WTC11 (cell line): ENCODE measurements around the gene TIMM13. TPM values are rescaled to one million over a fixed set of nuclear protein-coding genes. Genes with fewer than 3 reads are reported as not detected.

Experiments
- CBFB ChIP-seq: sonication (generic); formaldehyde crosslinking; IDR thresholded peaks from 2 replicates; pipeline ENCODE4 v1.8.1; 2022; ENCODE audit warnings: mild to moderate bottlenecking, low read depth, missing genetic modification reagents
- CREM ChIP-seq: sonication (generic); formaldehyde crosslinking; IDR thresholded peaks from 2 replicates; pipeline ENCODE4 v1.8.1; 2022; ENCODE audit warnings: mild to moderate bottlenecking, missing genetic modification reagents, moderate library complexity
- GABPB1 ChIP-seq: sonication (generic); formaldehyde crosslinking; IDR thresholded peaks from 2 replicates; pipeline ENCODE4 v1.8.1; 2023; ENCODE audit warnings: mild to moderate bottlenecking, missing genetic modification reagents
- KAT7 ChIP-seq: sonication (generic); formaldehyde crosslinking; IDR thresholded peaks from 2 replicates; pipeline ENCODE4 v1.8.1; 2023; ENCODE audit warnings: missing genetic modification reagents, mild to moderate bottlenecking, borderline replicate concordance
- MXD4 ChIP-seq: fragments of 250-450 bp; sonication (Bioruptor Pico); IDR thresholded peaks from 2 replicates; pipeline ENCODE4 v1.8.0; 2021; ENCODE audit warnings: mild to moderate bottlenecking, moderate library complexity, borderline replicate concordance
- NFATC4 ChIP-seq: fragments of 250-450 bp; sonication (Bioruptor Pico); IDR thresholded peaks from 2 replicates; pipeline ENCODE4 v1.9.0; 2021; ENCODE audit warnings: mild to moderate bottlenecking
- NR1H2 ChIP-seq: sonication (generic); formaldehyde crosslinking; IDR thresholded peaks from 2 replicates; pipeline ENCODE4 v1.9.0; 2021; ENCODE audit warnings: mild to moderate bottlenecking, moderate library complexity, missing genetic modification reagents
- NR2C2 ChIP-seq: sonication (generic); formaldehyde crosslinking; IDR thresholded peaks from 2 replicates; pipeline ENCODE4 v1.8.0; 2022; ENCODE audit warnings: mild to moderate bottlenecking, missing genetic modification reagents
- PRRX2 ChIP-seq: fragments of 250-450 bp; sonication (Bioruptor Pico); IDR thresholded peaks from 2 replicates; pipeline ENCODE4 v1.8.0; 2021; ENCODE audit warnings: mild to moderate bottlenecking
- RORB ChIP-seq: fragments of 250-450 bp; sonication (Bioruptor Pico); IDR thresholded peaks from 2 replicates; pipeline ENCODE4 v1.9.0; 2021; ENCODE audit warnings: mild to moderate bottlenecking
- SMAD3 ChIP-seq: sonication (generic); formaldehyde crosslinking; IDR thresholded peaks from 2 replicates; pipeline ENCODE4 v1.8.0; 2022; ENCODE audit warnings: missing genetic modification reagents, mild to moderate bottlenecking, borderline replicate concordance
- SMAD4 ChIP-seq: sonication (generic); formaldehyde crosslinking; IDR thresholded peaks from 2 replicates; pipeline ENCODE4 v1.8.0; 2022; ENCODE audit warnings: mild to moderate bottlenecking, missing genetic modification reagents
- TP53 ChIP-seq: sonication (generic); formaldehyde crosslinking; IDR thresholded peaks from 2 replicates; pipeline ENCODE4 v1.8.1; 2023; ENCODE audit warnings: mild to moderate bottlenecking, missing genetic modification reagents
- ZBTB21 ChIP-seq: sonication (generic); formaldehyde crosslinking; IDR thresholded peaks from 2 replicates; pipeline ENCODE4 v1.8.1; 2023; ENCODE audit warnings: mild to moderate bottlenecking, missing genetic modification reagents, borderline replicate concordance
- ZNF121 ChIP-seq: sonication (generic); formaldehyde crosslinking; IDR thresholded peaks from 2 replicates; pipeline ENCODE4 v1.8.0; 2023; ENCODE audit warnings: missing genetic modification reagents
- ZNF138 ChIP-seq: sonication (generic); formaldehyde crosslinking; conservative IDR thresholded peaks from 2 replicates; pipeline ENCODE4 v1.8.1; 2022; ENCODE audit warnings: mild to moderate bottlenecking, moderate library complexity, missing genetic modification reagents
- ZNF219 ChIP-seq: sonication (generic); formaldehyde crosslinking; IDR thresholded peaks from 2 replicates; pipeline ENCODE4 v1.8.0; 2023; ENCODE audit warnings: missing genetic modification reagents, mild to moderate bottlenecking, borderline replicate concordance
- ZNF416 ChIP-seq: fragments of 250-450 bp; sonication (Bioruptor Pico); IDR thresholded peaks from 2 replicates; pipeline ENCODE4 v1.9.0; 2021; ENCODE audit warnings: mild to moderate bottlenecking, inconsistent platforms
- ZNF423 ChIP-seq: fragments of 250-450 bp; sonication (Bioruptor Pico); IDR thresholded peaks from 2 replicates; pipeline ENCODE4 v2.1.2; 2022; ENCODE audit warnings: mild to moderate bottlenecking, moderate library complexity
- total RNA-seq: library from RNA; stranded (reverse); gene quantifications from 3 replicates; pipeline ENCODE4 v1.2.3, GENCODE V29; 2021
- TF ChIP-seq, protein P1 (sequence below): sonication (generic); formaldehyde crosslinking; IDR thresholded peaks from 2 replicates; pipeline ENCODE4 v1.8.0; 2023; ENCODE audit warnings: mild to moderate bottlenecking, missing genetic modification reagents
- TF ChIP-seq, protein P2 (sequence below): sonication (generic); formaldehyde crosslinking; IDR thresholded peaks from 2 replicates; pipeline ENCODE4 v1.8.0; 2022; ENCODE audit warnings: mild to moderate bottlenecking, missing genetic modification reagents
- TF ChIP-seq, protein P3 (sequence below): sonication (generic); formaldehyde crosslinking; IDR thresholded peaks from 2 replicates; pipeline ENCODE4 v1.8.1; 2022; ENCODE audit warnings: low read depth, missing genetic modification reagents, borderline replicate concordance
- TF ChIP-seq, protein P4 (sequence below): sonication (generic); formaldehyde crosslinking; IDR thresholded peaks from 2 replicates; pipeline ENCODE4 v1.8.1; 2022; ENCODE audit warnings: missing genetic modification reagents, borderline replicate concordance
- TF ChIP-seq, protein P5 (sequence below): sonication (generic); formaldehyde crosslinking; IDR thresholded peaks from 2 replicates; pipeline ENCODE4 v1.8.1; 2022; ENCODE audit warnings: mild to moderate bottlenecking, missing genetic modification reagents, moderate library complexity, borderline replicate concordance
- TF ChIP-seq, protein P6 (sequence below): sonication (generic); formaldehyde crosslinking; IDR thresholded peaks from 2 replicates; pipeline ENCODE4 v1.8.0; 2023; ENCODE audit warnings: missing genetic modification reagents
- TF ChIP-seq, protein P7 (sequence below): fragments of 250-450 bp; sonication (Bioruptor Pico); IDR thresholded peaks from 2 replicates; pipeline ENCODE4 v1.8.0; 2021; ENCODE audit warnings: mild to moderate bottlenecking
- TF ChIP-seq, protein P8 (sequence below): sonication (generic); formaldehyde crosslinking; IDR thresholded peaks from 2 replicates; pipeline ENCODE4 v1.8.0; 2022; ENCODE audit warnings: mild to moderate bottlenecking, missing genetic modification reagents
- TF ChIP-seq, protein P9 (sequence below): sonication (generic); formaldehyde crosslinking; IDR thresholded peaks from 2 replicates; pipeline ENCODE4 v1.8.0; 2022; ENCODE audit warnings: mild to moderate bottlenecking, missing genetic modification reagents

Gene TIMM13
- total RNA-seq, 1 experiment from 2014 or later: 342 TPM

DNA sequence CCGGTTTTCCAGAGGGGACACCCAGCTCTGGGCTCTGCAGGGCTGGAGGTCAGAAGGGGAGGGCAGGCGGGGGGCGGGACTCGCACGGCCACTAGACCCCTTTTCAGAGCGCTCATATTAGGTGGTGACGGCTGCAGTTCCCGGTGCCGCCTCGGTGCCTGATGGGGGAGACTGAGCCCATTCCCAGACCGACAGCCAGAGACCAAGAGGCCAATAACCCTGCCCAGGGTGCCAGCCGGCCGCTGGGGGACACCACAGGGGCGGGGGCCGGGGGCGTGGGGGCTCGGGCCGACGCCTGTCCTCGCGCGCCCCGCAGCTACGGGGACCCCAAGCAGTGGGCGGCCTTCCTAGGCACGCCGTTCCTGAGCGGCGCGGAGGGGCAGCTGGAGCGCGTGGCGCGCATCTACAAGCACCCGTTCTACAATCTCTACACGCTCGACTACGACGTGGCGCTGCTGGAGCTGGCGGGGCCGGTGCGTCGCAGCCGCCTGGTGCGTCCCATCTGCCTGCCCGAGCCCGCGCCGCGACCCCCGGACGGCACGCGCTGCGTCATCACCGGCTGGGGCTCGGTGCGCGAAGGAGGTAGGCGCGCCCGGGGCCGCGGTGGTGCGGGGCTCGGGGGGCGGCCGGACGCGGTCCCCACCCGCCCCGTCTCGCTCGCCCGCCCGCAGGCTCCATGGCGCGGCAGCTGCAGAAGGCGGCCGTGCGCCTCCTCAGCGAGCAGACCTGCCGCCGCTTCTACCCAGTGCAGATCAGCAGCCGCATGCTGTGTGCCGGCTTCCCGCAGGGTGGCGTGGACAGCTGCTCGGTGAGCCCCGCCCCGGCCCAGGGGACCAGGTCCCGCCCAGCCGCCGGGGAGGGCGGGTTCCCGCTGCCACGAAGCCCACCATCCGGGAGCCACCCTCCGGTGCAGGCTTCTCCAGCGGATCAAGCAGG, 2.4 kb downstream of the TIMM13 start (continued):
- TF ChIP-seq, protein P1, sequence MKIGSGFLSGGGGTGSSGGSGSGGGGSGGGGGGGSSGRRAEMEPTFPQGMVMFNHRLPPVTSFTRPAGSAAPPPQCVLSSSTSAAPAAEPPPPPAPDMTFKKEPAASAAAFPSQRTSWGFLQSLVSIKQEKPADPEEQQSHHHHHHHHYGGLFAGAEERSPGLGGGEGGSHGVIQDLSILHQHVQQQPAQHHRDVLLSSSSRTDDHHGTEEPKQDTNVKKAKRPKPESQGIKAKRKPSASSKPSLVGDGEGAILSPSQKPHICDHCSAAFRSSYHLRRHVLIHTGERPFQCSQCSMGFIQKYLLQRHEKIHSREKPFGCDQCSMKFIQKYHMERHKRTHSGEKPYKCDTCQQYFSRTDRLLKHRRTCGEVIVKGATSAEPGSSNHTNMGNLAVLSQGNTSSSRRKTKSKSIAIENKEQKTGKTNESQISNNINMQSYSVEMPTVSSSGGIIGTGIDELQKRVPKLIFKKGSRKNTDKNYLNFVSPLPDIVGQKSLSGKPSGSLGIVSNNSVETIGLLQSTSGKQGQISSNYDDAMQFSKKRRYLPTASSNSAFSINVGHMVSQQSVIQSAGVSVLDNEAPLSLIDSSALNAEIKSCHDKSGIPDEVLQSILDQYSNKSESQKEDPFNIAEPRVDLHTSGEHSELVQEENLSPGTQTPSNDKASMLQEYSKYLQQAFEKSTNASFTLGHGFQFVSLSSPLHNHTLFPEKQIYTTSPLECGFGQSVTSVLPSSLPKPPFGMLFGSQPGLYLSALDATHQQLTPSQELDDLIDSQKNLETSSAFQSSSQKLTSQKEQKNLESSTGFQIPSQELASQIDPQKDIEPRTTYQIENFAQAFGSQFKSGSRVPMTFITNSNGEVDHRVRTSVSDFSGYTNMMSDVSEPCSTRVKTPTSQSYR: no peak
- TF ChIP-seq ZNF423 (no peak; the same call in 1 of the 2 replicates), MXD4 (CRISPR knock-in tag) (no peak), NR1H2 (CRISPR knock-in tag) (no peak), ZNF219 (CRISPR knock-in tag) (no peak), KAT7 (no peak), SMAD4 (CRISPR knock-in tag) (no peak), ZNF138 (CRISPR knock-in tag) (no peak), SMAD3 (CRISPR knock-in tag) (no peak), ZBTB21 (CRISPR knock-in tag) (no peak), CREM (CRISPR knock-in tag) (no peak), RORB (no peak), ZNF416 (CRISPR knock-in tag) (peak; percentile 74; the same call in 1 of the 2 replicates), PRRX2 (peak; percentile 75; the same call in 1 of the 2 replicates), CBFB (no peak), NFATC4 (CRISPR knock-in tag) (peak; percentile 36; the same call in 1 of the 2 replicates), NR2C2 (CRISPR knock-in tag) (no peak), TP53 (peak; percentile 58; the same call in 1 of the 2 replicates), ZNF121 (CRISPR knock-in tag) (no peak), GABPB1 (CRISPR knock-in tag) (no peak)
- TF ChIP-seq, protein P2, sequence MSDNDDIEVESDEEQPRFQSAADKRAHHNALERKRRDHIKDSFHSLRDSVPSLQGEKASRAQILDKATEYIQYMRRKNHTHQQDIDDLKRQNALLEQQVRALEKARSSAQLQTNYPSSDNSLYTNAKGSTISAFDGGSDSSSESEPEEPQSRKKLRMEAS (CRISPR knock-in tag): peak; percentile 7; the same call in 1 of the 2 replicates
- TF ChIP-seq, protein P3, sequence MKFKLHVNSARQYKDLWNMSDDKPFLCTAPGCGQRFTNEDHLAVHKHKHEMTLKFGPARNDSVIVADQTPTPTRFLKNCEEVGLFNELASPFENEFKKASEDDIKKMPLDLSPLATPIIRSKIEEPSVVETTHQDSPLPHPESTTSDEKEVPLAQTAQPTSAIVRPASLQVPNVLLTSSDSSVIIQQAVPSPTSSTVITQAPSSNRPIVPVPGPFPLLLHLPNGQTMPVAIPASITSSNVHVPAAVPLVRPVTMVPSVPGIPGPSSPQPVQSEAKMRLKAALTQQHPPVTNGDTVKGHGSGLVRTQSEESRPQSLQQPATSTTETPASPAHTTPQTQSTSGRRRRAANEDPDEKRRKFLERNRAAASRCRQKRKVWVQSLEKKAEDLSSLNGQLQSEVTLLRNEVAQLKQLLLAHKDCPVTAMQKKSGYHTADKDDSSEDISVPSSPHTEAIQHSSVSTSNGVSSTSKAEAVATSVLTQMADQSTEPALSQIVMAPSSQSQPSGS (CRISPR knock-in tag): no peak
- TF ChIP-seq, protein P4, sequence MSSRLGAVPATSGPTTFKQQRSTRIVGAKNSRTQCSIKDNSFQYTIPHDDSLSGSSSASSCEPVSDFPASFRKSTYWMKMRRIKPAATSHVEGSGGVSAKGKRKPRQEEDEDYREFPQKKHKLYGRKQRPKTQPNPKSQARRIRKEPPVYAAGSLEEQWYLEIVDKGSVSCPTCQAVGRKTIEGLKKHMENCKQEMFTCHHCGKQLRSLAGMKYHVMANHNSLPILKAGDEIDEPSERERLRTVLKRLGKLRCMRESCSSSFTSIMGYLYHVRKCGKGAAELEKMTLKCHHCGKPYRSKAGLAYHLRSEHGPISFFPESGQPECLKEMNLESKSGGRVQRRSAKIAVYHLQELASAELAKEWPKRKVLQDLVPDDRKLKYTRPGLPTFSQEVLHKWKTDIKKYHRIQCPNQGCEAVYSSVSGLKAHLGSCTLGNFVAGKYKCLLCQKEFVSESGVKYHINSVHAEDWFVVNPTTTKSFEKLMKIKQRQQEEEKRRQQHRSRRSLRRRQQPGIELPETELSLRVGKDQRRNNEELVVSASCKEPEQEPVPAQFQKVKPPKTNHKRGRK (CRISPR knock-in tag): no peak
- TF ChIP-seq, protein P5, sequence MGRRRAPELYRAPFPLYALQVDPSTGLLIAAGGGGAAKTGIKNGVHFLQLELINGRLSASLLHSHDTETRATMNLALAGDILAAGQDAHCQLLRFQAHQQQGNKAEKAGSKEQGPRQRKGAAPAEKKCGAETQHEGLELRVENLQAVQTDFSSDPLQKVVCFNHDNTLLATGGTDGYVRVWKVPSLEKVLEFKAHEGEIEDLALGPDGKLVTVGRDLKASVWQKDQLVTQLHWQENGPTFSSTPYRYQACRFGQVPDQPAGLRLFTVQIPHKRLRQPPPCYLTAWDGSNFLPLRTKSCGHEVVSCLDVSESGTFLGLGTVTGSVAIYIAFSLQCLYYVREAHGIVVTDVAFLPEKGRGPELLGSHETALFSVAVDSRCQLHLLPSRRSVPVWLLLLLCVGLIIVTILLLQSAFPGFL (CRISPR knock-in tag): no peak
- TF ChIP-seq, protein P6, sequence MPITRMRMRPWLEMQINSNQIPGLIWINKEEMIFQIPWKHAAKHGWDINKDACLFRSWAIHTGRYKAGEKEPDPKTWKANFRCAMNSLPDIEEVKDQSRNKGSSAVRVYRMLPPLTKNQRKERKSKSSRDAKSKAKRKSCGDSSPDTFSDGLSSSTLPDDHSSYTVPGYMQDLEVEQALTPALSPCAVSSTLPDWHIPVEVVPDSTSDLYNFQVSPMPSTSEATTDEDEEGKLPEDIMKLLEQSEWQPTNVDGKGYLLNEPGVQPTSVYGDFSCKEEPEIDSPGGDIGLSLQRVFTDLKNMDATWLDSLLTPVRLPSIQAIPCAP (CRISPR knock-in tag): no peak
- TF ChIP-seq, protein P7, sequence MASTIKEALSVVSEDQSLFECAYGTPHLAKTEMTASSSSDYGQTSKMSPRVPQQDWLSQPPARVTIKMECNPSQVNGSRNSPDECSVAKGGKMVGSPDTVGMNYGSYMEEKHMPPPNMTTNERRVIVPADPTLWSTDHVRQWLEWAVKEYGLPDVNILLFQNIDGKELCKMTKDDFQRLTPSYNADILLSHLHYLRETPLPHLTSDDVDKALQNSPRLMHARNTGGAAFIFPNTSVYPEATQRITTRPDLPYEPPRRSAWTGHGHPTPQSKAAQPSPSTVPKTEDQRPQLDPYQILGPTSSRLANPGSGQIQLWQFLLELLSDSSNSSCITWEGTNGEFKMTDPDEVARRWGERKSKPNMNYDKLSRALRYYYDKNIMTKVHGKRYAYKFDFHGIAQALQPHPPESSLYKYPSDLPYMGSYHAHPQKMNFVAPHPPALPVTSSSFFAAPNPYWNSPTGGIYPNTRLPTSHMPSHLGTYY: no peak
- TF ChIP-seq, protein P8, sequence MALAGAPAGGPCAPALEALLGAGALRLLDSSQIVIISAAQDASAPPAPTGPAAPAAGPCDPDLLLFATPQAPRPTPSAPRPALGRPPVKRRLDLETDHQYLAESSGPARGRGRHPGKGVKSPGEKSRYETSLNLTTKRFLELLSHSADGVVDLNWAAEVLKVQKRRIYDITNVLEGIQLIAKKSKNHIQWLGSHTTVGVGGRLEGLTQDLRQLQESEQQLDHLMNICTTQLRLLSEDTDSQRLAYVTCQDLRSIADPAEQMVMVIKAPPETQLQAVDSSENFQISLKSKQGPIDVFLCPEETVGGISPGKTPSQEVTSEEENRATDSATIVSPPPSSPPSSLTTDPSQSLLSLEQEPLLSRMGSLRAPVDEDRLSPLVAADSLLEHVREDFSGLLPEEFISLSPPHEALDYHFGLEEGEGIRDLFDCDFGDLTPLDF (CRISPR knock-in tag): no peak
- TF ChIP-seq, protein P9, sequence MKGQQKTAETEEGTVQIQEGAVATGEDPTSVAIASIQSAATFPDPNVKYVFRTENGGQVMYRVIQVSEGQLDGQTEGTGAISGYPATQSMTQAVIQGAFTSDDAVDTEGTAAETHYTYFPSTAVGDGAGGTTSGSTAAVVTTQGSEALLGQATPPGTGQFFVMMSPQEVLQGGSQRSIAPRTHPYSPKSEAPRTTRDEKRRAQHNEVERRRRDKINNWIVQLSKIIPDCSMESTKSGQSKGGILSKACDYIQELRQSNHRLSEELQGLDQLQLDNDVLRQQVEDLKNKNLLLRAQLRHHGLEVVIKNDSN (CRISPR knock-in tag): no peak
